H1 (cell line): ENCODE measurements around the gene AAR2. TPM values are rescaled to one million over a fixed set of nuclear protein-coding genes. Genes with fewer than 3 reads are reported as not detected.

Experiments used
- CTCF ChIA-PET: fragments of 300-600 bp; sonication (Branson Sonifier 250); formaldehyde crosslinking; loops from one replicate; lab custom pipeline; 2021; ENCODE audit not compliant: partially characterized antibody; lab: Charles Lee
- POLR2A ChIA-PET: fragments of 300-600 bp; sonication (Branson Sonifier 250); formaldehyde crosslinking; loops from one replicate; lab custom pipeline; 2021; ENCODE audit warnings: inconsistent platforms; ENCODE audit not compliant: partially characterized antibody; lab: Charles Lee
- DNase-seq, 2 experiments: peaks; one replicate each; pipeline versions ENCODE4 v3.0.0 to v3.0.0-alpha.2; 2010 to 2022; ENCODE audit warnings: low spot score in 2 of 2, low read depth in 1 of 2, mixed read lengths in 1 of 2
- FAIRE-seq: peaks from 2 replicates; lab custom pipeline; 2011; peaks lifted over from hg19 to GRCh38; lab: Jason Lieb, UNC
- H2AFZ ChIP-seq: 2 replicates; pipeline ENCODE4 v1.8.1; 2012; ENCODE audit warnings: low read length, inconsistent platforms
- H2AK5ac ChIP-seq: 2 replicates; pipeline ENCODE4 v1.6.1; 2013; ENCODE audit warnings: low read depth, low read length
- H2BK120ac ChIP-seq: replicated peaks from 2 replicates; pipeline ENCODE3; 2013; ENCODE audit warnings: low read depth, low read length, inconsistent platforms
- H2BK12ac ChIP-seq: 2 replicates; pipeline ENCODE4 v1.6.1; 2013; ENCODE audit warnings: low read depth, low read length
- H2BK15ac ChIP-seq: 2 replicates; pipeline ENCODE4 v1.6.1; 2013; ENCODE audit warnings: low read length
- H2BK20ac ChIP-seq: 2 replicates; pipeline ENCODE4 v1.6.1; 2013; ENCODE audit warnings: low read length
- H2BK5ac ChIP-seq: 2 replicates; pipeline ENCODE4 v1.6.1; 2013; ENCODE audit warnings: low read depth, low read length
- H3K14ac ChIP-seq: 2 replicates; pipeline ENCODE4 v1.6.1; 2013; ENCODE audit warnings: inconsistent platforms; ENCODE audit not compliant: insufficient read length
- H3K18ac ChIP-seq: 2 replicates; pipeline ENCODE4 v1.6.1; 2013; ENCODE audit warnings: low read length; ENCODE audit errors: extremely low read depth
- H3K23ac ChIP-seq: 2 replicates; pipeline ENCODE4 v1.6.1; 2013; ENCODE audit warnings: inconsistent platforms; ENCODE audit not compliant: insufficient read length
- H3K23me2 ChIP-seq: 2 replicates; pipeline ENCODE4 v1.6.1; 2013; ENCODE audit warnings: low read depth, low read length
- H3K27ac ChIP-seq: 2 replicates; pipeline ENCODE4 v1.6.1; 2011; ENCODE audit warnings: low read depth, low read length, inconsistent platforms
- H3K27me3 ChIP-seq, 4 experiments: replicated peaks in 1 of 4; 1 replicate in 1 of 4; 2 replicates in 3 of 4; pipeline versions ENCODE4 v1.6.1 to v1.8.1; 2011 to 2013; ENCODE audit warnings: low read length in 3 of 4, mild to moderate bottlenecking in 3 of 4, inconsistent platforms in 2 of 4, mixed read lengths in 2 of 4, moderate library complexity in 1 of 4; ENCODE audit not compliant: control insufficient read depth in 3 of 4, insufficient read depth in 3 of 4; ENCODE audit errors: extremely low read depth in 1 of 4
- H3K36me3 ChIP-seq, 4 experiments: 2 replicates each; pipeline versions ENCODE4 v1.6.1 to v1.8.1; 2011 to 2013; ENCODE audit warnings: mild to moderate bottlenecking in 4 of 4, low read length in 3 of 4, moderate library complexity in 2 of 4, control low read depth in 1 of 4, inconsistent platforms in 1 of 4; ENCODE audit not compliant: insufficient read depth in 4 of 4, control insufficient read depth in 2 of 4
- H3K4ac ChIP-seq: replicated peaks from 2 replicates; pipeline ENCODE3; 2013; ENCODE audit warnings: low read length, low read depth, mixed read lengths, inconsistent platforms; ENCODE audit not compliant: insufficient read length
- H3K4me1 ChIP-seq, 4 experiments: replicated peaks in 1 of 4; 1 replicate in 1 of 4; 2 replicates in 3 of 4; pipeline versions ENCODE4 v1.6.1 to v1.8.1; 2011 to 2013; ENCODE audit warnings: low read length in 3 of 4, inconsistent platforms in 2 of 4, mixed read lengths in 1 of 4; ENCODE audit not compliant: insufficient read depth in 4 of 4, control insufficient read depth in 3 of 4
- H3K4me2 ChIP-seq, 2 experiments: 2 replicates each; pipeline versions ENCODE4 v1.6.1 to v1.8.1; 2011 to 2013; ENCODE audit warnings: low read depth in 2 of 2, low read length in 2 of 2, control low read depth in 1 of 2, inconsistent platforms in 1 of 2, mild to moderate bottlenecking in 1 of 2; ENCODE audit not compliant: insufficient read depth in 1 of 2
- H3K4me3 ChIP-seq, 4 experiments: fragments of 200-600, 300-600 bp in 1 of 4; sonication (generic), shearing (Covaris generic), sonication (Bioruptor Twin) in 1 of 4; 2 replicates each; pipeline versions ENCODE4 v1.5.1 to v1.8.1; 2011 to 2016; ENCODE audit warnings: low read length in 4 of 4, low read depth in 3 of 4, control low read depth in 2 of 4, inconsistent platforms in 2 of 4, mild to moderate bottlenecking in 2 of 4, mixed read lengths in 1 of 4, moderate library complexity in 1 of 4; ENCODE audit not compliant: insufficient read depth in 2 of 4; ENCODE audit errors: extremely low read depth in 1 of 4
- H3K56ac ChIP-seq: replicated peaks from 2 replicates; pipeline ENCODE3; 2013; ENCODE audit warnings: low read depth, mild to moderate bottlenecking, mixed read lengths, low read length, inconsistent platforms; ENCODE audit not compliant: insufficient read length
- H3K79me1 ChIP-seq: 2 replicates; pipeline ENCODE4 v1.6.1; 2013; ENCODE audit warnings: low read depth, low read length, control low read depth
- H3K79me2 ChIP-seq, 2 experiments: 2 replicates each; pipeline versions ENCODE4 v1.6.1 to v1.8.1; 2012 to 2013; ENCODE audit warnings: low read length in 2 of 2, mild to moderate bottlenecking in 2 of 2, inconsistent platforms in 1 of 2; ENCODE audit not compliant: insufficient read depth in 2 of 2, control insufficient read depth in 1 of 2
- H3K9ac ChIP-seq, 4 experiments: replicated peaks in 1 of 4; 1 replicate in 1 of 4; 2 replicates in 3 of 4; pipeline versions ENCODE4 v1.6.1 to v1.8.1; 2011 to 2013; ENCODE audit warnings: low read depth in 3 of 4, low read length in 3 of 4, control low read depth in 2 of 4, mild to moderate bottlenecking in 2 of 4, moderate library complexity in 2 of 4, inconsistent platforms in 1 of 4; ENCODE audit errors: extremely low read depth in 1 of 4
- H3K9me3 ChIP-seq, 2 experiments: 2 replicates each; pipeline versions ENCODE4 v1.6.1 to v1.8.1; 2012 to 2013; ENCODE audit warnings: mild to moderate bottlenecking in 2 of 2, moderate library complexity in 2 of 2, control low read depth in 1 of 2, inconsistent platforms in 1 of 2, low read depth in 1 of 2, low read length in 1 of 2, mixed read lengths in 1 of 2; ENCODE audit not compliant: insufficient read depth in 2 of 2
- H4K20me1 ChIP-seq, 2 experiments: replicated peaks in 1 of 2; 2 replicates each; pipeline versions ENCODE3 to v1.8.1; 2011 to 2013; ENCODE audit warnings: inconsistent platforms in 2 of 2, low read length in 2 of 2, mild to moderate bottlenecking in 1 of 2; ENCODE audit not compliant: insufficient read depth in 2 of 2, control insufficient read depth in 1 of 2
- H4K5ac ChIP-seq: 2 replicates; pipeline ENCODE4 v1.6.1; 2013; ENCODE audit warnings: low read length, low read depth, mixed read lengths, inconsistent platforms; ENCODE audit not compliant: insufficient read length
- H4K8ac ChIP-seq: 2 replicates; pipeline ENCODE4 v1.8.0; 2013; ENCODE audit warnings: mild to moderate bottlenecking, moderate library complexity, low read length, inconsistent platforms; ENCODE audit not compliant: insufficient read depth; ENCODE audit errors: extremely low read depth
- H4K91ac ChIP-seq: replicated peaks from 2 replicates; pipeline ENCODE3; 2013; ENCODE audit warnings: low read length, mixed read lengths, inconsistent platforms; ENCODE audit not compliant: insufficient read length
- ATF3 ChIP-seq: IDR thresholded peaks from 2 replicates; pipeline ENCODE4 v1.6.1; 2011; ENCODE audit warnings: low read depth, mild to moderate bottlenecking, low read length; ENCODE audit not compliant: insufficient read depth
- BRCA1 ChIP-seq: IDR thresholded peaks from 2 replicates; pipeline ENCODE4 v1.6.1; 2012; ENCODE audit warnings: low read depth, low read length, improper control_type of control experiment
- EP300 ChIP-seq, 2 experiments: IDR thresholded peaks; 1 replicate in 1 of 2; 2 replicates in 1 of 2; pipeline ENCODE4 v1.6.1; 2011 to 2012; ENCODE audit warnings: low read depth in 2 of 2, low read length in 2 of 2, mild to moderate bottlenecking in 2 of 2, borderline replicate concordance in 1 of 2, inconsistent platforms in 1 of 2, moderate library complexity in 1 of 2
- RBBP5 ChIP-seq: IDR thresholded peaks from 2 replicates; pipeline ENCODE4 v1.7.1; 2012; ENCODE audit warnings: low read depth, mild to moderate bottlenecking, inconsistent platforms, low read length, moderate library complexity, borderline replicate concordance
- SIN3A ChIP-seq, 2 experiments: IDR thresholded peaks in 1 of 2; conservative IDR thresholded peaks in 1 of 2; 2 replicates each; pipeline ENCODE4 v1.6.1; 2011 to 2012; ENCODE audit warnings: low read length in 2 of 2, improper control_type of control experiment in 1 of 2, low read depth in 1 of 2, mild to moderate bottlenecking in 1 of 2
- YY1 ChIP-seq: IDR thresholded peaks from 2 replicates; pipeline ENCODE4 v1.6.1; 2011; ENCODE audit warnings: low read depth, mild to moderate bottlenecking, low read length
- ZNF274 ChIP-seq: IDR thresholded peaks from 2 replicates; pipeline ENCODE4 v1.7.0; 2012; ENCODE audit warnings: low read length, borderline replicate concordance; ENCODE audit errors: extremely low read depth
- WGBS, 2 experiments: shearing (Covaris generic) in 1 of 2; methylation state at CpG; one replicate each; pipeline versions ENCODE4 v1.1.6 to v1.1.7; 2013 to 2015; ENCODE audit warnings: low lambda C conversion rate in 2 of 2, mixed read lengths in 2 of 2, inconsistent platforms in 1 of 2, low coverage in 1 of 2, missing lambda C conversion rate in 1 of 2; ENCODE audit not compliant: insufficient replicate concordance in 2 of 2, insufficient coverage in 1 of 2, insufficient read length in 1 of 2; ENCODE audit errors: extremely low coverage in 1 of 2, missing lambda C conversion rate in 1 of 2; 5-methylcytosine and 5-hydroxymethylcytosine counted together
- polyA plus RNA-seq, 7 experiments: library from polyadenylated mRNA; depleted of rRNA in 3 of 7; stranded (reverse) in 5 of 7; unstranded in 2 of 7; fragments of >200 nt in 5 of 7; fragments of 200-250 nt in 2 of 7; gene quantifications; 1 replicate in 5 of 7; 2 replicates in 1 of 7; 4 replicates in 1 of 7; pipeline versions ENCODE4 v1.2.1 to v1.2.3, GENCODE V29; 2011 to 2013; ENCODE audit warnings: missing spikeins in 2 of 7, mixed read lengths in 2 of 7
- total RNA-seq: library from RNA; stranded (reverse); fragmentation: NEBNext Ultra II Directional; extraction: Animal tissue kit (Norgen Biotek cat#: 25700); gene quantifications from 2 replicates; pipeline ENCODE4 v1.2.1, GENCODE V29; 2021

The AAR2 gene
- total and polyA plus RNA-seq, 2 of the 8 experiments (the other 6 are each of a cell fraction or from before 2014, with no cell fraction given) = 25.5 to 36.1 TPM

GRCh38 chr20:36208257-36208656, 28.0 kb upstream of the AAR2 start:
- H3K79me2 ChIP-seq = no peaks in the 10 kb centered on the region
- no peaks in the 10 kb centered on the region for H3K79me1 ChIP-seq
- no peak overlapping the region for H3K27ac ChIP-seq
- H3K36me3 ChIP-seq = no peaks in the 10 kb centered on the region
- no peak overlapping the region for H4K5ac ChIP-seq
- H3K4me3 ChIP-seq = no peak overlapping the region
- no peak for DNase-seq
- H3K23me2 ChIP-seq = no peaks in the 10 kb centered on the region; the same call in 1 of the 2 replicates
- no peak overlapping the region for H3K18ac ChIP-seq
- no peak overlapping the region for H2BK12ac ChIP-seq
- H2BK5ac ChIP-seq = no peak overlapping the region
- H4K91ac ChIP-seq = no peak overlapping the region
- no peaks in the 10 kb centered on the region for H3K9me3 ChIP-seq
- no peak overlapping the region for H3K4ac ChIP-seq
- H3K27me3 ChIP-seq = no peaks in the 10 kb centered on the region
- no peaks in the 10 kb centered on the region for H3K4me1 ChIP-seq
- no peak overlapping the region for H3K9ac ChIP-seq
- no peak overlapping the region for H3K4me2 ChIP-seq
- H2AFZ ChIP-seq = no peak overlapping the region
- ChIA-PET POLR2A (no interaction called here), CTCF (interaction anchor here (1.0 to 14.8 kb wide), 3 partner anchors 5 to 231 kb away, joined by 4 to 151 read pairs (median 151); no protein-coding TSS in a partner anchor)
- H4K8ac ChIP-seq = no peak overlapping the region
- H3K56ac ChIP-seq = no peak overlapping the region
- FAIRE-seq = no peak
- no peak overlapping the region for H2BK15ac ChIP-seq
- H3K14ac ChIP-seq = no peak overlapping the region
- WGBS, 2 experiments = 97% methylated on average over 9 of the region's 10 CpGs; no CpG with 5 or more reads in 1 of the 2 experiments
- H3K23ac ChIP-seq = no peak overlapping the region
- H2BK20ac ChIP-seq = no peak overlapping the region
- peaks cover 0 to 3% of the 10 kb centered on the region in 2 experiments for H4K20me1 ChIP-seq
- H2BK120ac ChIP-seq = no peak overlapping the region
- no peak overlapping the region for H2AK5ac ChIP-seq
- TF ChIP-seq ATF3 (no peak), RBBP5 (no peak), EP300 (IDR thresholded peaks at IDR 0.05; ENCODE audit: borderline replicate concordance in 1 of 2, low read depth in 2 of 2, low read length in 2 of 2) (no peak), SIN3A (conservative IDR thresholded peaks at IDR 0.05 in 1 of 2, IDR thresholded peaks at IDR 0.05 in 1 of 2; ENCODE audit: low read depth in 1 of 2, low read length in 2 of 2) (no peak), BRCA1 (no peak), ZNF274 (no peak), YY1 (no peak)
